Left ventricle myocardium inferior (tissue), 1 donor: Measurements from ENCODE around the gene NTS. TPM values are rescaled to one million over a fixed set of nuclear protein-coding genes. Genes with fewer than 3 reads are reported as not detected.
A peak's percentile ranks its signal among the peaks of the same experiment; 100 is the strongest.

Experiments
- DNase-seq: peaks from one replicate; pipeline ENCODE4 v3.0.0-alpha.2; 2020
- H3K27ac ChIP-seq: fragments of 200-600 bp; replicated peaks from 2 replicates; pipeline ENCODE4 v1.8.0; 2021
- H3K27me3 ChIP-seq: fragments of 200-600 bp; 2 replicates; pipeline ENCODE4 v1.8.0; 2021; ENCODE audit warnings: low read depth
- H3K36me3 ChIP-seq: fragments of 200-600 bp; 2 replicates; pipeline ENCODE4 v1.8.0; 2021
- H3K4me1 ChIP-seq: fragments of 200-600 bp; 2 replicates; pipeline ENCODE4 v1.8.0; 2021
- H3K4me3 ChIP-seq: fragments of 200-600 bp; 2 replicates; pipeline ENCODE4 v1.8.0; 2021; ENCODE audit warnings: mild to moderate bottlenecking, moderate library complexity
- H3K9me3 ChIP-seq: fragments of 200-600 bp; replicated peaks from 2 replicates; pipeline ENCODE4 v1.8.0; 2021
- CTCF ChIP-seq: fragments of 200-600 bp; IDR thresholded peaks from 2 replicates; pipeline ENCODE4 v1.8.0; 2021; ENCODE audit warnings: antibody characterized with exemption, mild to moderate bottlenecking, borderline replicate concordance
- intact Hi-C: fragments of 100-400 bp; cut with micrococcal nuclease; formaldehyde crosslinking; loops from one replicate; pipeline ENCODE4 v1.11.0; 2022
- total RNA-seq: library from RNA; stranded (reverse); fragmentation: NEBNext Ultra II Directional; extraction: Animal tissue kit (Norgen Biotek cat#: 25700); gene quantifications from one replicate; pipeline ENCODE4 v1.2.1, GENCODE V29; 2021
- donor health status: DM: no; HTN: yes; CAD: no; lungs with severe emphysema.

NTS gene
- total RNA-seq, 1 donor from 2014 or later = not detected

DNA sequence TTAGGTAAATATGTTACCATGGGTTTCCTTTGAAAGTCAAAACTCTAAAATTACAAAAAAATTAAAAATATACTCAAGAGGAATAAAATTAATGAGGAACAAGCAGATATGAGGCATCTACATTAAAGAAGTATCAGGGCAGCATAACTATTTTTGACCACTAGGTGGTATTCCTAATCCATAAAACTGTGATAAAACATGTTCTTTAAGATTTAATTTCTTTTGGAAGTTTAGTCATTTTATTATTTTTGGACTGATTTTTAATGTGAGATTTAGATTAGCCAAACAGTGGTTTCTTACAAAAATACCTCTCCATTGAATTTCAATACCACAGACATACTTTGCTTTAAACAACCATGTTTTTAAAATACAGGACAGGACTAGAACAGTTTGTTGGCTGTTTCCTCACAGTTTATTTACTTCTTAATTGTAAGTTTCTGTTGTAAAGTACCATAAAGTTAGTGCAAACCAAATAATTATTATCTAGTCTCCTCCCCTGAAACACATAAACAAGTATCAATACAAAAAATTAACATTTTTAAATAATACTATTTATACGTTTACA, 49.8 kb downstream of the NTS start:
- Histone ChIP-seq H3K36me3 (no peaks in the 10 kb centered on the region), H3K4me1 (no peaks in the 10 kb centered on the region), H3K27ac (no peak overlapping the region), H3K4me3 (no peak overlapping the region), H3K9me3 (no peaks in the 10 kb centered on the region), H3K27me3 (no peaks in the 10 kb centered on the region)
- DNase-seq = no peak
- intact Hi-C loops = loop anchor here (5.0 kb wide), 1 partner anchor 457 kb away; no protein-coding TSS in a partner anchor
- TF ChIP-seq CTCF = peak; percentile 67

GRCh38 chr12:85927166-85927565, 53.1 kb downstream of the NTS start:
- intact Hi-C loops = no loop called here
- Histone ChIP-seq H3K4me3 (no peak overlapping the region), H3K4me1 (no peaks in the 10 kb centered on the region), H3K9me3 (peaks cover under 1% of the 10 kb centered on the region), H3K27ac (no peak overlapping the region), H3K36me3 (no peaks in the 10 kb centered on the region), H3K27me3 (no peaks in the 10 kb centered on the region)
- TF ChIP-seq CTCF = no peak
- no peak for DNase-seq

Other genes with a start within 250 kb of the NTS start
- gene RASSF9, start 37.9 kb upstream of the NTS start, total RNA-seq = 7.3 TPM